Smooth muscle cell (in vitro differentiated cells): ENCODE data around the gene PRR7. TPM values are rescaled to one million over a fixed set of nuclear protein-coding genes. Genes with fewer than 3 reads are reported as not detected.
"Not testable (repeated sequence)": the region's sequence is repeated elsewhere in the genome, so short reads cannot be mapped to it uniquely, and the experiment has no call there.

ENCODE experiments used
- DNase-seq: peaks from one replicate; lab custom pipeline; 2025; ENCODE audit not compliant: unreplicated experiment; lab: John Stamatoyannopoulos, UW
- H2AFZ ChIP-seq: fragments of 200-600 bp; sonication (generic); 2 replicates; pipeline ENCODE4 v1.6.0; 2016; ENCODE audit warnings: antibody characterized with exemption, low read depth, mild to moderate bottlenecking
- H3F3A ChIP-seq: fragments of 200-600 bp; sonication (generic); 2 replicates; pipeline ENCODE4 v1.6.0; 2017; ENCODE audit warnings: antibody characterized with exemption, low read depth
- H3K27ac ChIP-seq: fragments of 200-600 bp; sonication (generic); 2 replicates; pipeline ENCODE4 v1.5.1; 2016; ENCODE audit warnings: low read depth, mild to moderate bottlenecking
- H3K27me3 ChIP-seq: fragments of 200-600 bp; sonication (generic); 2 replicates; pipeline ENCODE4 v1.6.1; 2016; ENCODE audit warnings: low read depth, mild to moderate bottlenecking
- H3K36me3 ChIP-seq: fragments of 200-600 bp; sonication (generic); 2 replicates; pipeline ENCODE4 v1.5.1; 2016; ENCODE audit warnings: low read depth
- H3K4me1 ChIP-seq: fragments of 200-600 bp; sonication (generic); 2 replicates; pipeline ENCODE4 v1.5.1; 2016; ENCODE audit warnings: low read depth
- H3K4me2 ChIP-seq: fragments of 200-600 bp; sonication (generic); 2 replicates; pipeline ENCODE4 v1.6.0; 2016; ENCODE audit warnings: mild to moderate bottlenecking
- H3K4me3 ChIP-seq: fragments of 200-600 bp; sonication (generic); 2 replicates; pipeline ENCODE4 v1.5.1; 2016; ENCODE audit warnings: mild to moderate bottlenecking
- H3K79me2 ChIP-seq: fragments of 200-600 bp; sonication (generic); 2 replicates; pipeline ENCODE4 v1.6.0; 2016; ENCODE audit warnings: low read depth, mild to moderate bottlenecking
- H3K9ac ChIP-seq: fragments of 200-600 bp; sonication (generic); 2 replicates; pipeline ENCODE4 v1.6.0; 2016; ENCODE audit warnings: low read depth
- H3K9me3 ChIP-seq: fragments of 200-600 bp; sonication (generic); replicated peaks from 2 replicates; pipeline ENCODE4 v1.5.1; 2016; ENCODE audit warnings: low read depth
- H4K20me1 ChIP-seq: fragments of 200-600 bp; sonication (generic); 2 replicates; pipeline ENCODE4 v1.6.0; 2016; ENCODE audit warnings: low read depth
- WGBS: methylation state at CpG from one replicate; pipeline ENCODE4 v1.1.7; 2016; ENCODE audit warnings: low lambda C conversion rate; 5-methylcytosine and 5-hydroxymethylcytosine counted together
- polyA plus RNA-seq: library from polyadenylated mRNA; unstranded; fragments of >200 nt; fragmentation: Nextera tagmentation; extraction: Ambion mirVana; gene quantifications from 2 replicates; pipeline ENCODE4 v1.2.1, GENCODE V29; 2016
- total RNA-seq: library from RNA; depleted of rRNA; stranded (reverse); fragments of >200 nt; gene quantifications from 2 replicates; pipeline ENCODE4 v1.2.3, GENCODE V29; 2014
- TF ChIP-seq, protein P1 (sequence below): fragments of 200-600 bp; sonication (generic); IDR thresholded peaks from 2 replicates; pipeline ENCODE4 v1.5.1; 2017; ENCODE audit warnings: borderline replicate concordance, mild to moderate bottlenecking, antibody characterized with exemption; ENCODE audit not compliant: insufficient read depth, poor library complexity, severe bottlenecking

Gene PRR7
- total and polyA plus RNA-seq, 2 experiments from 2014 or later, result 6.5 to 31.9 TPM

GRCh38 chr5:177410575-177410974 is 36.0 kb upstream of the PRR7 start:
- TF ChIP-seq, protein P1, sequence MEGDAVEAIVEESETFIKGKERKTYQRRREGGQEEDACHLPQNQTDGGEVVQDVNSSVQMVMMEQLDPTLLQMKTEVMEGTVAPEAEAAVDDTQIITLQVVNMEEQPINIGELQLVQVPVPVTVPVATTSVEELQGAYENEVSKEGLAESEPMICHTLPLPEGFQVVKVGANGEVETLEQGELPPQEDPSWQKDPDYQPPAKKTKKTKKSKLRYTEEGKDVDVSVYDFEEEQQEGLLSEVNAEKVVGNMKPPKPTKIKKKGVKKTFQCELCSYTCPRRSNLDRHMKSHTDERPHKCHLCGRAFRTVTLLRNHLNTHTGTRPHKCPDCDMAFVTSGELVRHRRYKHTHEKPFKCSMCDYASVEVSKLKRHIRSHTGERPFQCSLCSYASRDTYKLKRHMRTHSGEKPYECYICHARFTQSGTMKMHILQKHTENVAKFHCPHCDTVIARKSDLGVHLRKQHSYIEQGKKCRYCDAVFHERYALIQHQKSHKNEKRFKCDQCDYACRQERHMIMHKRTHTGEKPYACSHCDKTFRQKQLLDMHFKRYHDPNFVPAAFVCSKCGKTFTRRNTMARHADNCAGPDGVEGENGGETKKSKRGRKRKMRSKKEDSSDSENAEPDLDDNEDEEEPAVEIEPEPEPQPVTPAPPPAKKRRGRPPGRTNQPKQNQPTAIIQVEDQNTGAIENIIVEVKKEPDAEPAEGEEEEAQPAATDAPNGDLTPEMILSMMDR, result no peak
- H2AFZ ChIP-seq, result no peak overlapping the region
- peaks cover 9% of the 10 kb centered on the region for H3K27me3 ChIP-seq
- H3K27ac ChIP-seq, result no peak overlapping the region
- no peaks in the 10 kb centered on the region for H4K20me1 ChIP-seq
- H3K4me2 ChIP-seq, result no peak overlapping the region
- H3K4me3 ChIP-seq, result no peak overlapping the region
- H3F3A ChIP-seq, result no peaks in the 10 kb centered on the region
- H3K79me2 ChIP-seq, result no peaks in the 10 kb centered on the region
- H3K9me3 ChIP-seq, result no peaks in the 10 kb centered on the region
- DNase-seq, result no peak
- no peaks in the 10 kb centered on the region for H3K4me1 ChIP-seq
- H3K9ac ChIP-seq, result no peak overlapping the region
- WGBS, result 83% methylated on average over 3 of the region's 3 CpGs
- no peaks in the 10 kb centered on the region for H3K36me3 ChIP-seq

GRCh38 chr5:177412603-177413233 is 33.9 kb upstream of the PRR7 start:
- Histone ChIP-seq H3K4me2 (no peak overlapping the region), H3K79me2 (no peaks in the 10 kb centered on the region), H3K36me3 (no peaks in the 10 kb centered on the region), H3K9me3 (no peaks in the 10 kb centered on the region), H3K27me3 (no peaks in the 10 kb centered on the region), H3K4me3 (no peak overlapping the region), H3K9ac (no peak overlapping the region), H4K20me1 (no peaks in the 10 kb centered on the region), H2AFZ (no peak overlapping the region), H3K4me1 (no peaks in the 10 kb centered on the region), H3F3A (no peaks in the 10 kb centered on the region), H3K27ac (no peak overlapping the region)
- WGBS, result 90% methylated on average over 8 of the region's 8 CpGs
- DNase-seq, result no peak
- TF ChIP-seq, protein P1, result no peak

DNA sequence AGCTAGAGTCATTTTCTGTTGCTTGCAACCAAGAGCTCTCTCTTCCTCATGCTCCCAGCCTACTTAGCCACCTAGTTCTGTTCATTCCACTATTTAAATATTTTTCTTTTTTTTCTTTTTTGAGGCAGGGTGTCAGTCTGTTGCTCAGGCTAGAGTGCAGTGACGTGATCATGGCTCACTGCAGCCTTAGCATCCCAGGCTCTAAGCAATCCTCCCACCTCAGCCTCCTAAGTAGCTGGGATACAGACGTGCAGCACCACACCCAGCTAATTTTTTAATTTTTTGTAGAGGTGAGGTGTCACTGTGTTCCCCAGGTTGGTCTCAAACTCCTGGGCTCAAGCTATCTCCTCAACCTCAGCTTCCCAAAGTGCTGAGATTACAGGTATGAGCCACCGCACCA is 32.1 kb upstream of the PRR7 start:
- 88% methylated on average over 3 of the region's 3 CpGs for WGBS

GRCh38 chr5:177417081-177417480 is 29.5 kb upstream of the PRR7 start:
- not testable (repeated sequence) for H3K27ac ChIP-seq, H3K4me3 ChIP-seq, H3K4me2 ChIP-seq, H3K36me3 ChIP-seq, H3K27me3 ChIP-seq, H3F3A ChIP-seq, H3K9ac ChIP-seq, DNase-seq, H4K20me1 ChIP-seq, H3K79me2 ChIP-seq, H3K4me1 ChIP-seq, H2AFZ ChIP-seq, H3K9me3 ChIP-seq
- 91% methylated on average over 6 of the region's 6 CpGs for WGBS

More for the DNA sequence above, 32.1 kb upstream of the PRR7 start:
- no peaks in the 10 kb centered on the region for H3K27me3 ChIP-seq
- H3K4me3 ChIP-seq, result no peak overlapping the region
- no peak overlapping the region for H3K4me2 ChIP-seq
- H2AFZ ChIP-seq, result no peak overlapping the region
- TF ChIP-seq, protein P1, result no peak
- H4K20me1 ChIP-seq, result no peaks in the 10 kb centered on the region
- no peak for DNase-seq
- no peaks in the 10 kb centered on the region for H3K79me2 ChIP-seq
- H3K4me1 ChIP-seq, result no peaks in the 10 kb centered on the region
- no peak overlapping the region for H3K9ac ChIP-seq
- no peak overlapping the region for H3K27ac ChIP-seq
- H3K9me3 ChIP-seq, result no peaks in the 10 kb centered on the region
- H3F3A ChIP-seq, result no peaks in the 10 kb centered on the region
- no peaks in the 10 kb centered on the region for H3K36me3 ChIP-seq
